NCI-H446 (cell line): ENCODE data around the gene C1orf87.
"Not testable (repeated sequence)": the region's sequence is repeated elsewhere in the genome, so short reads cannot be mapped to it uniquely, and the experiment has no call there.

ENCODE experiments used
- DNase-seq, 2 experiments: peaks; one replicate each; lab custom pipeline; 2025; lab: John Stamatoyannopoulos, UW

Gene C1orf87

GRCh38 chr1:59994302-59995198 lies 79.0 kb downstream of the C1orf87 start:
- no peak for DNase-seq

GRCh38 chr1:59992040-59992820 lies 81.3 kb downstream of the C1orf87 start:
- DNase-seq = no peak

- DNase-seq = no peak
Observed at GRCh38 chr1:59990470-59990869, 83.1 kb downstream of the C1orf87 start.

- peak; percentile 34 to 84 for DNase-seq
Observed at GRCh38 chr1:59986516-59987310, 86.9 kb downstream of the C1orf87 start.

GRCh38 chr1:59985911-59986515 lies 87.6 kb downstream of the C1orf87 start:
- peak; percentile 34 to 88 for DNase-seq

- DNase-seq = peak in 1 of 2 experiments; percentile 39
Observed at GRCh38 chr1:59979666-59980065, 93.9 kb downstream of the C1orf87 start.

GRCh38 chr1:59978511-59978910 lies 95.1 kb downstream of the C1orf87 start:
- peak in 1 of 2 experiments; percentile 28 for DNase-seq

GRCh38 chr1:59978026-59978425 lies 95.5 kb downstream of the C1orf87 start:
- DNase-seq = no peak

GRCh38 chr1:59977075-59977410 lies 96.5 kb downstream of the C1orf87 start:
- no peak for DNase-seq

- peak; percentile 80 to 87 for DNase-seq
Observed at GRCh38 chr1:59976194-59977074, 97.1 kb downstream of the C1orf87 start.

- DNase-seq = no peak
Observed at GRCh38 chr1:59973719-59974118, 99.9 kb downstream of the C1orf87 start.

GRCh38 chr1:59972216-59972927 lies 101.2 kb downstream of the C1orf87 start:
- peak; percentile 96 to 98 for DNase-seq

GRCh38 chr1:59971464-59971911 lies 102.1 kb downstream of the C1orf87 start:
- peak; percentile 85 to 92 for DNase-seq

- not testable (repeated sequence) for DNase-seq
Observed at GRCh38 chr1:59969542-59970175, 103.9 kb downstream of the C1orf87 start.

GRCh38 chr1:59968746-59969145 lies 104.8 kb downstream of the C1orf87 start:
- not testable (repeated sequence) for DNase-seq

- no peak for DNase-seq
Observed at GRCh38 chr1:59967780-59968179, 105.8 kb downstream of the C1orf87 start.

- no peak for DNase-seq
Observed at GRCh38 chr1:59967141-59967697, 106.4 kb downstream of the C1orf87 start.

GRCh38 chr1:59952065-59952464 lies 121.5 kb downstream of the C1orf87 start:
- DNase-seq = no peak

GRCh38 chr1:59949648-59950047 lies 123.9 kb downstream of the C1orf87 start:
- DNase-seq = no peak
